ENCODE results near the gene HOXD8.

The HOXD8 gene

GRCh38 chr2:176097820-176098365 lies 31.6 kb upstream of the HOXD8 start:
- DNase-seq (ENCODE audit: low spot score), result no peak
- TF ChIP-seq CTCF (IDR thresholded peaks at IDR 0.05; ENCODE audit: extremely low read depth, missing control alignments), result no peak

- no peak for DNase-seq (ENCODE audit: low spot score)
- TF ChIP-seq CTCF (IDR thresholded peaks at IDR 0.05; ENCODE audit: extremely low read depth, missing control alignments), result no peak
Measured at GRCh38 chr2:176098366-176099158, 30.9 kb upstream of the HOXD8 start.

- no peak for DNase-seq (ENCODE audit: low spot score)
- TF ChIP-seq CTCF (IDR thresholded peaks at IDR 0.05; ENCODE audit: extremely low read depth, missing control alignments), result no peak
Measured at GRCh38 chr2:176099159-176099727, 30.3 kb upstream of the HOXD8 start.

- no peak for DNase-seq (ENCODE audit: low spot score)
- no peak for TF ChIP-seq CTCF (IDR thresholded peaks at IDR 0.05; ENCODE audit: extremely low read depth, missing control alignments)
Measured at GRCh38 chr2:176099728-176100546, 29.6 kb upstream of the HOXD8 start, which contains the start of gene HOXD12. Gene HOXD12 (plus strand): TSS chr2:176099795. CDS start chr2:176099802, 7 bp downstream.

- DNase-seq (ENCODE audit: low spot score), result no peak
- TF ChIP-seq CTCF (IDR thresholded peaks at IDR 0.05; ENCODE audit: extremely low read depth, missing control alignments), result no peak
Measured at GRCh38 chr2:176100547-176101140, 28.9 kb upstream of the HOXD8 start.

GRCh38 chr2:176101216-176101830 lies 28.2 kb upstream of the HOXD8 start:
- no peak for TF ChIP-seq CTCF (IDR thresholded peaks at IDR 0.05; ENCODE audit: extremely low read depth, missing control alignments)
- no peak for DNase-seq (ENCODE audit: low spot score)
